Smooth muscle cell (in vitro differentiated cells): ENCODE measurements around the gene RPS3. TPM values are rescaled to one million over a fixed set of nuclear protein-coding genes. Genes with fewer than 3 reads are reported as not detected.

Experiments used
- DNase-seq: peaks from one replicate; lab custom pipeline; 2025; ENCODE audit not compliant: unreplicated experiment; lab: John Stamatoyannopoulos, UW
- H2AFZ ChIP-seq: fragments of 200-600 bp; sonication (generic); 2 replicates; pipeline ENCODE4 v1.6.0; 2016; ENCODE audit warnings: antibody characterized with exemption, low read depth, mild to moderate bottlenecking
- H3F3A ChIP-seq: fragments of 200-600 bp; sonication (generic); 2 replicates; pipeline ENCODE4 v1.6.0; 2017; ENCODE audit warnings: antibody characterized with exemption, low read depth
- H3K27ac ChIP-seq: fragments of 200-600 bp; sonication (generic); 2 replicates; pipeline ENCODE4 v1.5.1; 2016; ENCODE audit warnings: low read depth, mild to moderate bottlenecking
- H3K27me3 ChIP-seq: fragments of 200-600 bp; sonication (generic); 2 replicates; pipeline ENCODE4 v1.6.1; 2016; ENCODE audit warnings: low read depth, mild to moderate bottlenecking
- H3K36me3 ChIP-seq: fragments of 200-600 bp; sonication (generic); 2 replicates; pipeline ENCODE4 v1.5.1; 2016; ENCODE audit warnings: low read depth
- H3K4me1 ChIP-seq: fragments of 200-600 bp; sonication (generic); 2 replicates; pipeline ENCODE4 v1.5.1; 2016; ENCODE audit warnings: low read depth
- H3K4me2 ChIP-seq: fragments of 200-600 bp; sonication (generic); 2 replicates; pipeline ENCODE4 v1.6.0; 2016; ENCODE audit warnings: mild to moderate bottlenecking
- H3K4me3 ChIP-seq: fragments of 200-600 bp; sonication (generic); 2 replicates; pipeline ENCODE4 v1.5.1; 2016; ENCODE audit warnings: mild to moderate bottlenecking
- H3K79me2 ChIP-seq: fragments of 200-600 bp; sonication (generic); 2 replicates; pipeline ENCODE4 v1.6.0; 2016; ENCODE audit warnings: low read depth, mild to moderate bottlenecking
- H3K9ac ChIP-seq: fragments of 200-600 bp; sonication (generic); 2 replicates; pipeline ENCODE4 v1.6.0; 2016; ENCODE audit warnings: low read depth
- H3K9me3 ChIP-seq: fragments of 200-600 bp; sonication (generic); replicated peaks from 2 replicates; pipeline ENCODE4 v1.5.1; 2016; ENCODE audit warnings: low read depth
- H4K20me1 ChIP-seq: fragments of 200-600 bp; sonication (generic); 2 replicates; pipeline ENCODE4 v1.6.0; 2016; ENCODE audit warnings: low read depth
- WGBS: methylation state at CpG from one replicate; pipeline ENCODE4 v1.1.7; 2016; ENCODE audit warnings: low lambda C conversion rate; 5-methylcytosine and 5-hydroxymethylcytosine counted together
- polyA plus RNA-seq: library from polyadenylated mRNA; unstranded; fragments of >200 nt; fragmentation: Nextera tagmentation; extraction: Ambion mirVana; gene quantifications from 2 replicates; pipeline ENCODE4 v1.2.1, GENCODE V29; 2016
- total RNA-seq: library from RNA; depleted of rRNA; stranded (reverse); fragments of >200 nt; gene quantifications from 2 replicates; pipeline ENCODE4 v1.2.3, GENCODE V29; 2014
- TF ChIP-seq, protein P1 (sequence below): fragments of 200-600 bp; sonication (generic); IDR thresholded peaks from 2 replicates; pipeline ENCODE4 v1.5.1; 2017; ENCODE audit warnings: borderline replicate concordance, mild to moderate bottlenecking, antibody characterized with exemption; ENCODE audit not compliant: insufficient read depth, poor library complexity, severe bottlenecking

RPS3 gene
- total and polyA plus RNA-seq, 2 experiments from 2014 or later = 794 to 989 TPM

DNA sequence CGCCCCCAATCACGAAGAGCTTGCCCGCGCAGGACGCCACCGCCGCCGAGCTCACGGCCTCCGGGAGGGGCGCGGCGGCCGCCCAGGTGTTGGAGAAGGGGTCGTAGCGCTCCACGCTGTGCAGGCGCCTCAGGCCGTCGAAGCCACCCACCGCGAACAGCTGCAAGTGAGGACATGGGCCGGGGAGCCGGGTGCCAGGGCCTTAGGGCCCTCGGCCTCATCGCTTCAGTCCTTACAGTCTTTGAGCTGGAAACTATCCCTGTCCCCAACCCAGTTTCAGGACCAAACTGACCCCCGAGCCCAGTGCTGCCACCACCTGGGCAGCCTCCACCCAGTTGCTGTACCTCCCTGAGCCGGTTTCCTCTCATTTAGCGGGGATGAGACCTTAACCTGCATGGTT, 26.1 kb downstream of the RPS3 start:
- no peaks in the 10 kb centered on the region for H4K20me1 ChIP-seq
- TF ChIP-seq, protein P1, sequence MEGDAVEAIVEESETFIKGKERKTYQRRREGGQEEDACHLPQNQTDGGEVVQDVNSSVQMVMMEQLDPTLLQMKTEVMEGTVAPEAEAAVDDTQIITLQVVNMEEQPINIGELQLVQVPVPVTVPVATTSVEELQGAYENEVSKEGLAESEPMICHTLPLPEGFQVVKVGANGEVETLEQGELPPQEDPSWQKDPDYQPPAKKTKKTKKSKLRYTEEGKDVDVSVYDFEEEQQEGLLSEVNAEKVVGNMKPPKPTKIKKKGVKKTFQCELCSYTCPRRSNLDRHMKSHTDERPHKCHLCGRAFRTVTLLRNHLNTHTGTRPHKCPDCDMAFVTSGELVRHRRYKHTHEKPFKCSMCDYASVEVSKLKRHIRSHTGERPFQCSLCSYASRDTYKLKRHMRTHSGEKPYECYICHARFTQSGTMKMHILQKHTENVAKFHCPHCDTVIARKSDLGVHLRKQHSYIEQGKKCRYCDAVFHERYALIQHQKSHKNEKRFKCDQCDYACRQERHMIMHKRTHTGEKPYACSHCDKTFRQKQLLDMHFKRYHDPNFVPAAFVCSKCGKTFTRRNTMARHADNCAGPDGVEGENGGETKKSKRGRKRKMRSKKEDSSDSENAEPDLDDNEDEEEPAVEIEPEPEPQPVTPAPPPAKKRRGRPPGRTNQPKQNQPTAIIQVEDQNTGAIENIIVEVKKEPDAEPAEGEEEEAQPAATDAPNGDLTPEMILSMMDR = peak; percentile 24
- H3K4me3 ChIP-seq = no peak overlapping the region

DNA sequence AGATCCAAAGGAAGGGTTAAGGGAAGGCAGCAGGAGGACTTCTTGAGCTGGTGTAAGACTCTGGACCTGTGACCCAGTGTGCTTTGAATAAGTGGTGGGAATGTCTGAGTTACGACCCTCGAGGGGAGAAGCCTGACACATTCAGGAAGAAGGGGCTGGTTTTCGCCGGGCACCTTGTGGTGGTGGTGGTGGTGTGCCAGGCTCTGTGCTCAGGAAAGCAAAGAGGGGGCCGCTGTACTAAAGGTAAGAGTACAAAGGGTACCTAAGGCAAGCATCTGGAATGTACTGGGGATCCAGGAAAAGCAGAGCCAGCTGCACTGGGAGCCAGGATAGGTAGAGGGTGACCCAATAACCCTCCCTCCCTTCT, 27.4 kb downstream of the RPS3 start:
- no peak overlapping the region for H3K4me3 ChIP-seq
- H4K20me1 ChIP-seq = no peaks in the 10 kb centered on the region
- H3K27me3 ChIP-seq = peaks cover 12% of the 10 kb centered on the region
- no peak for DNase-seq
- 89% methylated on average over 5 of the region's 5 CpGs for WGBS
- H3K9me3 ChIP-seq = no peaks in the 10 kb centered on the region
- H3K9ac ChIP-seq = no peak overlapping the region
- no peaks in the 10 kb centered on the region for H3F3A ChIP-seq
- H3K4me1 ChIP-seq = peaks cover 7% of the 10 kb centered on the region
- no peak overlapping the region for H3K27ac ChIP-seq
- no peaks in the 10 kb centered on the region for H3K79me2 ChIP-seq
- H3K36me3 ChIP-seq = no peaks in the 10 kb centered on the region
- H3K4me2 ChIP-seq = no peak overlapping the region
- H2AFZ ChIP-seq = no peak overlapping the region
- TF ChIP-seq, protein P1 = no peak

More for the DNA sequence above, 26.1 kb downstream of the RPS3 start:
- H3K9ac ChIP-seq = no peak overlapping the region
- no peak overlapping the region for H3K27ac ChIP-seq
- no peak overlapping the region for H3K4me2 ChIP-seq
- H3K4me1 ChIP-seq = peaks cover 7% of the 10 kb centered on the region
- H2AFZ ChIP-seq = no peak overlapping the region
- no peaks in the 10 kb centered on the region for H3F3A ChIP-seq
- WGBS = 26% methylated on average over 20 of the region's 29 CpGs
- H3K36me3 ChIP-seq = no peaks in the 10 kb centered on the region
- no peaks in the 10 kb centered on the region for H3K79me2 ChIP-seq
- no peaks in the 10 kb centered on the region for H3K9me3 ChIP-seq
- no peak for DNase-seq
- H3K27me3 ChIP-seq = no peaks in the 10 kb centered on the region

DNA sequence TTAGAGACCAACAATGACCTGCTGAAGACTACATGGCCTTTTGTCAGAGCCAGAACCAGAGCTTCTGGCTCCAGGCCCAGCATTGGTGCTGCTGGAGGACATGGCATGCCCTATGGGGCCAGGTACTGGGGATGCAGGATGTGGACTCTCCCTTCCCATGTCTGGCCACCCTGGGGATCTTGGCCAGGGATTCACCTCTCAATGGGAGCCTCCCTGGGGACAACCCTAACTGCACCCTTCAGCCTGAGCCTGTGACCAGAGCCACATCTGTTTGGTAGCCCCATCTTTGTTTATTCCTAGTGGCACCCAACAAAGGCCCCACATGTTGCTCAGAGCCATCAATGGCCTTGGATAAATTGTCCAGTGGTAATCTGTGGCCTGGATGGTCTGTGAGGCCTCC, 27.9 kb downstream of the RPS3 start:
- Histone ChIP-seq H3K4me2 (no peak overlapping the region), H3K9ac (no peak overlapping the region), H3K36me3 (no peaks in the 10 kb centered on the region), H2AFZ (no peak overlapping the region), H3K4me1 (peaks cover 7% of the 10 kb centered on the region), H4K20me1 (no peaks in the 10 kb centered on the region), H3K4me3 (no peak overlapping the region), H3K79me2 (no peaks in the 10 kb centered on the region), H3F3A (no peaks in the 10 kb centered on the region), H3K27me3 (peaks cover 16% of the 10 kb centered on the region), H3K9me3 (no peaks in the 10 kb centered on the region), H3K27ac (no peak overlapping the region)
- DNase-seq = no peak
- TF ChIP-seq, protein P1 = no peak

DNA sequence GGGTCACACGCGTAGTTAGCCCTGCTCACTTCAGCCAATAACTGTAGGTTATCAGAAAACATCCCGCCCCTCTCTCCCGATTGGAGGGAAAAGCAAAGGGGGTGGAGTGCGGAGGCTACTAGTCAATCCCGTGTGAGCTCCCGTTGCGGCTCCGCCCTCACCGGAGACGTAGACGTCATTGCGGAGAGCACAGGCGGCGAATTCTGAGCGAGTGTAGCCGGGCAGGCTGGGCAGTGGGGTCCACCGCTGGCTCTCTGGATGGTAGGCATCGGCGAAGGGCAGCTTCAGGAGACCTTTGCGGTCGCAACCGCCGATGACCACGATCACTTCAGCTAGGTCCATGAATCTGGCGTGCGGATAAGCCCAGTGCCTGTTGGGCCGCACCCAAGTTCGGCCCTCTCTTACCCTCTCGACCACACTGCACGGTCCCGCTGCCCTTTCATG, 29.0 kb downstream of the RPS3 start:
- H3F3A ChIP-seq = no peaks in the 10 kb centered on the region
- H3K27me3 ChIP-seq = peaks cover 27% of the 10 kb centered on the region
- 92% methylated on average over 32 of the region's 32 CpGs for whole genome bisulfite sequencing
- H2AFZ ChIP-seq = no peak overlapping the region
- no peak overlapping the region for H3K4me3 ChIP-seq
- no peaks in the 10 kb centered on the region for H3K9me3 ChIP-seq
- no peak overlapping the region for H3K4me2 ChIP-seq
- peaks cover 13% of the 10 kb centered on the region for H3K4me1 ChIP-seq
- no peaks in the 10 kb centered on the region for H3K36me3 ChIP-seq
- TF ChIP-seq, protein P1 = no peak
- H3K9ac ChIP-seq = no peak overlapping the region
- no peak for DNase-seq
- no peaks in the 10 kb centered on the region for H4K20me1 ChIP-seq
- no peaks in the 10 kb centered on the region for H3K79me2 ChIP-seq
- no peak overlapping the region for H3K27ac ChIP-seq
